HepG2 (cell line): ENCODE data around the gene TPPP2. TPM values are rescaled to one million over a fixed set of nuclear protein-coding genes. Genes with fewer than 3 reads are reported as not detected.

Source experiments
- ATAC-seq: fragments of 200-7000 bp; cut with Tn5 transposase; 3 replicates; pipeline ENCODE4 v1.9.1; 2020; ENCODE audit warnings: mild to moderate bottlenecking, moderate library complexity
- BruUV-seq: library from RNA; stranded (reverse); fragments of 400-500 nt; replicated peaks from 2 replicates; lab custom pipeline; 2021; lab: Mats Ljungman, UMichigan
- CTCF ChIA-PET: fragments of 300-600 bp; formaldehyde crosslinking; extraction: SDS; loops from one replicate; lab custom pipeline; 2021; ENCODE audit warnings: low total read pairs, inconsistent platforms, low intra/inter-chr PET ratio; lab: Yijun Ruan, JAX
- POLR2A ChIA-PET: fragments of 350-600 bp; sonication (Branson Sonifier 250); formaldehyde crosslinking; loops from one replicate; lab custom pipeline; 2020; ENCODE audit warnings: antibody characterized with exemption, inconsistent platforms; lab: Yijun Ruan, JAX
- DNase-seq: peaks from one replicate; pipeline ENCODE4 v3.0.0-alpha.2; 2015; ENCODE audit warnings: low spot score
- FAIRE-seq: peaks from 3 replicates; lab custom pipeline; 2011; peaks lifted over from hg19 to GRCh38; lab: Jason Lieb, UNC
- H2AFZ ChIP-seq: one replicate; pipeline ENCODE4 v1.6.1; 2011; ENCODE audit warnings: low read length, inconsistent platforms
- H3K27ac ChIP-seq: fragments of 300-600 bp; 3 replicates; pipeline ENCODE4 v1.8.0; 2011; ENCODE audit warnings: mixed run types, mild to moderate bottlenecking, mixed read lengths, low read length, inconsistent platforms; ENCODE audit not compliant: insufficient read depth; ENCODE audit errors: extremely low read length
- H3K27me3 ChIP-seq, 2 experiments: fragments of 200-600 bp in 1 of 2; 2 replicates in 1 of 2; 3 replicates in 1 of 2; pipeline versions ENCODE4 v1.6.0 to v1.8.0; 2011; ENCODE audit warnings: low read length in 2 of 2, mild to moderate bottlenecking in 2 of 2, moderate library complexity in 2 of 2, inconsistent platforms in 1 of 2; ENCODE audit not compliant: insufficient read depth in 2 of 2, control insufficient read depth in 1 of 2
- H3K36me3 ChIP-seq, 2 experiments: fragments of 200-600 bp in 1 of 2; replicated peaks in 1 of 2; 2 replicates in 1 of 2; 3 replicates in 1 of 2; pipeline versions ENCODE4 v1.5.1 to v1.8.0; 2011; ENCODE audit warnings: low read length in 2 of 2, inconsistent platforms in 1 of 2; ENCODE audit not compliant: insufficient read depth in 2 of 2, control insufficient read depth in 1 of 2
- H3K4me1 ChIP-seq: 2 replicates; pipeline ENCODE4 v1.5.1; 2012; ENCODE audit warnings: low read length, inconsistent platforms; ENCODE audit not compliant: insufficient read depth
- H3K4me2 ChIP-seq: 2 replicates; pipeline ENCODE4 v1.6.0; 2011; ENCODE audit warnings: low read depth, low read length, inconsistent platforms
- H3K4me3 ChIP-seq, 3 experiments: fragments of 200-600 bp in 1 of 3; sonication (generic), shearing (Covaris generic) in 1 of 3; replicated peaks in 1 of 3; 2 replicates each; pipeline ENCODE4 v1.5.1; 2011 to 2016; ENCODE audit warnings: low read length in 3 of 3, inconsistent platforms in 2 of 3, low read depth in 2 of 3, mild to moderate bottlenecking in 2 of 3, control low read depth in 1 of 3, mixed read lengths in 1 of 3; ENCODE audit not compliant: insufficient read depth in 1 of 3
- H3K79me2 ChIP-seq: one replicate; pipeline ENCODE4 v1.6.1; 2011; ENCODE audit warnings: low read length, inconsistent platforms; ENCODE audit not compliant: insufficient read depth
- H3K9ac ChIP-seq: 2 replicates; pipeline ENCODE4 v1.6.0; 2011; ENCODE audit warnings: mild to moderate bottlenecking, low read depth, low read length, inconsistent platforms; ENCODE audit not compliant: insufficient read depth
- H3K9me3 ChIP-seq: 2 replicates; pipeline ENCODE4 v1.5.1; 2012; ENCODE audit warnings: mild to moderate bottlenecking, low read length
- H4K20me1 ChIP-seq: 2 replicates; pipeline ENCODE4 v1.6.0; 2011; ENCODE audit warnings: inconsistent platforms, mild to moderate bottlenecking, low read length, moderate library complexity; ENCODE audit not compliant: insufficient read depth
- ARID2 ChIP-seq: sonication (generic); formaldehyde crosslinking; IDR thresholded peaks from 2 replicates; pipeline ENCODE4 v1.8.1; 2022; ENCODE audit warnings: mild to moderate bottlenecking, missing genetic modification reagents, borderline replicate concordance
- ATAD3A ChIP-seq: sonication (generic); formaldehyde crosslinking; IDR thresholded peaks from 2 replicates; pipeline ENCODE4 v1.4.0; 2020; ENCODE audit warnings: missing genetic modification reagents
- FOXO1 ChIP-seq: sonication (generic); formaldehyde crosslinking; IDR thresholded peaks from 2 replicates; pipeline ENCODE4 v1.4.0; 2020; ENCODE audit warnings: missing genetic modification reagents
- MXD4 ChIP-seq: IDR thresholded peaks from 2 replicates; pipeline ENCODE4 v1.6.1; 2016; ENCODE audit warnings: mild to moderate bottlenecking, missing biosample characterization, missing genetic modification reagents
- ZBTB38 ChIP-seq: sonication (generic); formaldehyde crosslinking; IDR thresholded peaks from 2 replicates; pipeline ENCODE4 v1.5.1; 2020; ENCODE audit warnings: mild to moderate bottlenecking, missing genetic modification reagents
- ZBTB7A ChIP-seq: sonication (generic); formaldehyde crosslinking; IDR thresholded peaks from 2 replicates; pipeline ENCODE4 v1.8.0; 2022; ENCODE audit warnings: mild to moderate bottlenecking, missing genetic modification reagents
- ZNF564 ChIP-seq: sonication (generic); formaldehyde crosslinking; IDR thresholded peaks from 2 replicates; pipeline ENCODE4 v1.8.1; 2023; ENCODE audit warnings: mild to moderate bottlenecking, missing genetic modification reagents
- ZNF746 ChIP-seq: sonication (generic); formaldehyde crosslinking; IDR thresholded peaks from 2 replicates; pipeline ENCODE4 v1.8.0; 2022; ENCODE audit warnings: mild to moderate bottlenecking, missing genetic modification reagents
- ZNF75D ChIP-seq: sonication (generic); formaldehyde crosslinking; IDR thresholded peaks from 2 replicates; pipeline ENCODE4 v1.8.1; 2023; ENCODE audit warnings: missing genetic modification reagents, mild to moderate bottlenecking, borderline replicate concordance
- ZNF775 ChIP-seq: sonication (generic); formaldehyde crosslinking; IDR thresholded peaks from 2 replicates; pipeline ENCODE4 v1.4.0; 2020; ENCODE audit warnings: missing genetic modification reagents, mild to moderate bottlenecking, moderate library complexity, borderline replicate concordance
- WGBS: methylation state at CpG from one replicate; pipeline ENCODE4 v1.1.6; 2017; ENCODE audit warnings: low lambda C conversion rate; 5-methylcytosine and 5-hydroxymethylcytosine counted together
- in situ Hi-C: cut with HindIII; loops from 2 replicates; pipeline ENCODE4 v1.10.0; 2017; ENCODE audit warnings: low pct_unique_long_range_greater_than_20kb; ENCODE audit not compliant: extremely low pct_ligation_motif_present
- intact Hi-C: fragments of 100-400 bp; cut with micrococcal nuclease; formaldehyde crosslinking; loops from one replicate; pipeline ENCODE4 v1.10.0; 2022; ENCODE audit not compliant: unreplicated experiment
- polyA plus RNA-seq, 8 experiments: library from polyadenylated mRNA; depleted of rRNA in 3 of 8; stranded (reverse) in 7 of 8; unstranded in 1 of 8; fragments of >200 nt; fragmentation: Illumina TruSeq in 4 of 8; extraction: Trizol in 4 of 8; gene quantifications; 2 replicates each; pipeline versions ENCODE4 v1.2.1 to v1.2.3, GENCODE V29; 2011 to 2016; ENCODE audit warnings: low read depth in 4 of 8, missing spikeins in 1 of 8, mixed read lengths in 1 of 8; ENCODE audit not compliant: insufficient read depth in 1 of 8
- total RNA-seq, 5 experiments: library from RNA; depleted of rRNA; stranded (reverse); fragments of >200 nt; fragmentation: Illumina TruSeq; extraction: Trizol; gene quantifications; 2 replicates each; pipeline ENCODE4 v1.2.3, GENCODE V29; 2016; ENCODE audit warnings: low read depth in 1 of 5
- TF ChIP-seq, protein P1 (sequence below): sonication (generic); formaldehyde crosslinking; IDR thresholded peaks from 2 replicates; pipeline ENCODE4 v1.4.0; 2020; ENCODE audit warnings: mild to moderate bottlenecking, missing genetic modification reagents, borderline replicate concordance
- TF ChIP-seq, protein P2 (sequence below): sonication (generic); formaldehyde crosslinking; IDR thresholded peaks from 2 replicates; pipeline ENCODE4 v1.9.0; 2021; ENCODE audit warnings: missing genetic modification reagents, borderline replicate concordance

Gene TPPP2
- total and polyA plus RNA-seq, 2 of the 13 experiments (the other 11 are each of a cell fraction or from before 2014, with no cell fraction given) = 0.58 to 4.2 TPM

DNA sequence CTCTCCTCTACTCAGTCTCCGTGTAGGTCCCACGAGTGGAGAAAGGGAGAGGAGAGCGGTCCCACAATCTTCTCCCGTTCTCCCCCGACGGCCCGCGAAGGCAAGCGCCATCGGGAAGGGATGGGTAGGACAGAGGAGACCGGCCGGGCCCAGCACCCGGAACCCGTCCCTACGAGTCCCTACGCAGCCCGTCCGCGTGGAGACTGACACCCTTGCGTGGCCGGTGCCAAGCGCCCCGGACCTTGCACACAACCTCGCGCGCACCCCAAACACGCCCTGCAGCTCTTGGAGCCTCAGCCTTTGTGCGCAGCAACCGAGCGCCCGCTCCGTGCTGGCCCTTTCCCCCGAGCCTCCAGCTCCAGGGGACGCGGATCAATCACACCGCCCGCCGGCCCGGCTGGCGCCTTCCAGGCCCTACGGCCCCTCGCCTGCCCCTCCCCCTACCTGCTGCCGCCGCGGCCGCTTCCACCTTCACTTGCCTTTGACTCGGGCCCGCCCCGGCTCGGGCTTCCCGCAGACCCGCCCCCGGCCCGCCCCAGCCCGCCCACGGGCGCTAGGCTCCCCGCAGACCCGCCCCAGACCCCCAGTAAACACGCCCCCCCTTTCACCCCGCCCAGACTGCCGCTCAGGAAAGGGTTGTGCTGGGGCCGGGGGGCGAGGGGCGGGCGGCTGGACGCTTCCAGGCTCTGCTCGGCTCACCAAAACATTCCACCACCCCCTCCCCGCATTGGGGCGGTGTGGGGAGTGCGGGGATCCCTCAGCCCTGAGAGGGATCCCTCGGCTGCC is 5.2 kb upstream of the TPPP2 start, which contains the start of gene NDRG2 (continued):
- peak; percentile 79; the same call in 1 of the 2 replicates for TF ChIP-seq ZNF564 (CRISPR knock-in tag)
- TF ChIP-seq FOXO1 = peak; percentile 60; the same call in 1 of the 2 replicates
- TF ChIP-seq ATAD3A = no peak
- peak; percentile 73; the same call in 1 of the 2 replicates for TF ChIP-seq ARID2 (CRISPR knock-in tag)

DNA sequence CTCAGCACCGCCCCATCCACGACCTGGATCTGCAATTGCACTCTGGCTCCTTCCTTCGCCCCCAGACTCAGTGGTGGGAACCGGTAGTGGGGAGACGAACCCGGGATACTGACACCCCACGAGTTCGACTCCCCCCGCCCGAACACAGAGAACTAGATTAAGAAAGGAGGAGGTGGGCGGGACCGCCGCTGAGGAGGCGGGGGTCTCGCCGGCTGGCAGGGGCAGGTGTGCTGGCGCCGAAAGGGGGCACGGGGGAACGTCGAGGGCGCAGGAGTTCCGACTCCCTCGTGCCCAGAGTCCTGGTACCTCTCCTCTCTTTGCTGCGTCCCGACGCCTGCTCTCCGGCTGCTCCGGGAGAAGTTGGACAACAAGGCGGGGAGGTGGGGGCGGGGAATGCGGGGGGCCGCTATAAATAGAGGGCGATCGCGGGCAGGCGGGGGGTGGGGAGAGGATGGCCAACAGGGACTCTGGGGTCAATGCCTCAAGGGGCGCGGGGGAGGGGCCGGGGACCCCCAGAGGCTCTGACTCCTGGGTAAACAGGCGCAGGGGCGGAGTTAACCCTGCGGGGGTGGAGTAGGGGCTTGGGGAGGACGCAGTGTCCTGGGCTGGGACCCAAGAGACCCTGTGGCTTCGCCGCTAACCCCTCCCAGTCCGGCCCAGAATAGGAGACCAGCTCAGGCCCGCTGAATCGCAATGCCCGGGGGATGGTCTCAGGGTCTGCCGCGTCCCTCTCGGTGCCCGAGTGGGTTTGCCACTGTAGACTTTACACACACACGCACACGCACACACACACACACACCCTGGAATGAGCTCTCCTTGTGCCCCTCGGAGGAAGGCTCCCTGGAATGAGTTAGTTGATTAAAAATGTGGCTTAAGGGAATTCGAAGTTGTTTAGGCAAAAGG is 4.4 kb upstream of the TPPP2 start:
- Histone ChIP-seq H3K27ac (peak overlapping the region; percentile 37), H3K9ac (peak overlapping the region; percentile 96; the same call in 1 of the 2 replicates), H3K9me3 (no peaks in the 10 kb centered on the region), H4K20me1 (no peaks in the 10 kb centered on the region), H3K4me3 (peak overlapping the region; percentile 65 to 96 (median 66); a peak in 4 of 6 replicates), H2AFZ (no peak overlapping the region), H3K36me3 (peaks cover 11 to 17% of the 10 kb centered on the region in 2 experiments), H3K4me1 (peaks cover 50% of the 10 kb centered on the region), H3K27me3 (no peaks in the 10 kb centered on the region; a peak in 2 of 5 replicates), H3K79me2 (peaks cover 13% of the 10 kb centered on the region), H3K4me2 (peak overlapping the region; percentile 60)
- no peak for DNase-seq
- ChIA-PET CTCF (interaction anchor here (0.8 kb wide), 1 partner anchor 11 kb away, joined by 3 read pairs; no protein-coding TSS in a partner anchor), POLR2A (interaction anchor here (1.0 to 3.0 kb wide), 17 partner anchors 7 to 79 kb away, joined by 3 to 26 read pairs (median 5); partner anchors contain the start of gene ARHGEF40)
- in situ Hi-C loops = no loop called here
- intact Hi-C loops = loop anchor here (1.0 kb wide), 1 partner anchor 29 kb away; no protein-coding TSS in a partner anchor
- FAIRE-seq = no peak
- 71% methylated on average over 49 of the region's 58 CpGs for WGBS
- BruUV-seq = no TSS peak
- ATAC-seq = no peak
- 0 out of 2 replicates have a peak, but pooled peaks have one; percentile 8 for TF ChIP-seq ZBTB7A
- TF ChIP-seq, protein P1, sequence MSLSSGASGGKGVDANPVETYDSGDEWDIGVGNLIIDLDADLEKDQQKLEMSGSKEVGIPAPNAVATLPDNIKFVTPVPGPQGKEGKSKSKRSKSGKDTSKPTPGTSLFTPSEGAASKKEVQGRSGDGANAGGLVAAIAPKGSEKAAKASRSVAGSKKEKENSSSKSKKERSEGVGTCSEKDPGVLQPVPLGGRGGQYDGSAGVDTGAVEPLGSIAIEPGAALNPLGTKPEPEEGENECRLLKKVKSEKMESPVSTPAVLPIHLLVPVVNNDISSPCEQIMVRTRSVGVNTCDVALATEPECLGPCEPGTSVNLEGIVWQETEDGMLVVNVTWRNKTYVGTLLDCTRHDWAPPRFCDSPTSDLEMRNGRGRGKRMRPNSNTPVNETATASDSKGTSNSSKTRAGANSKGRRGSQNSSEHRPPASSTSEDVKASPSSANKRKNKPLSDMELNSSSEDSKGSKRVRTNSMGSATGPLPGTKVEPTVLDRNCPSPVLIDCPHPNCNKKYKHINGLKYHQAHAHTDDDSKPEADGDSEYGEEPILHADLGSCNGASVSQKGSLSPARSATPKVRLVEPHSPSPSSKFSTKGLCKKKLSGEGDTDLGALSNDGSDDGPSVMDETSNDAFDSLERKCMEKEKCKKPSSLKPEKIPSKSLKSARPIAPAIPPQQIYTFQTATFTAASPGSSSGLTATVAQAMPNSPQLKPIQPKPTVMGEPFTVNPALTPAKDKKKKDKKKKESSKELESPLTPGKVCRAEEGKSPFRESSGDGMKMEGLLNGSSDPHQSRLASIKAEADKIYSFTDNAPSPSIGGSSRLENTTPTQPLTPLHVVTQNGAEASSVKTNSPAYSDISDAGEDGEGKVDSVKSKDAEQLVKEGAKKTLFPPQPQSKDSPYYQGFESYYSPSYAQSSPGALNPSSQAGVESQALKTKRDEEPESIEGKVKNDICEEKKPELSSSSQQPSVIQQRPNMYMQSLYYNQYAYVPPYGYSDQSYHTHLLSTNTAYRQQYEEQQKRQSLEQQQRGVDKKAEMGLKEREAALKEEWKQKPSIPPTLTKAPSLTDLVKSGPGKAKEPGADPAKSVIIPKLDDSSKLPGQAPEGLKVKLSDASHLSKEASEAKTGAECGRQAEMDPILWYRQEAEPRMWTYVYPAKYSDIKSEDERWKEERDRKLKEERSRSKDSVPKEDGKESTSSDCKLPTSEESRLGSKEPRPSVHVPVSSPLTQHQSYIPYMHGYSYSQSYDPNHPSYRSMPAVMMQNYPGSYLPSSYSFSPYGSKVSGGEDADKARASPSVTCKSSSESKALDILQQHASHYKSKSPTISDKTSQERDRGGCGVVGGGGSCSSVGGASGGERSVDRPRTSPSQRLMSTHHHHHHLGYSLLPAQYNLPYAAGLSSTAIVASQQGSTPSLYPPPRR (CRISPR knock-in tag) = 0 out of 2 replicates have a peak, but pooled peaks have one; percentile 2
- TF ChIP-seq MXD4 (CRISPR knock-in tag) = no peak
- no peak for TF ChIP-seq ZNF775 (CRISPR knock-in tag)
- TF ChIP-seq ZNF746 (CRISPR knock-in tag) = 0 out of 2 replicates have a peak, but pooled peaks have one; percentile 2
- no peak for TF ChIP-seq ZNF75D (CRISPR knock-in tag)
- TF ChIP-seq ZBTB38 (CRISPR knock-in tag) = 0 out of 2 replicates have a peak, but pooled peaks have one; percentile 2
- TF ChIP-seq, protein P2, sequence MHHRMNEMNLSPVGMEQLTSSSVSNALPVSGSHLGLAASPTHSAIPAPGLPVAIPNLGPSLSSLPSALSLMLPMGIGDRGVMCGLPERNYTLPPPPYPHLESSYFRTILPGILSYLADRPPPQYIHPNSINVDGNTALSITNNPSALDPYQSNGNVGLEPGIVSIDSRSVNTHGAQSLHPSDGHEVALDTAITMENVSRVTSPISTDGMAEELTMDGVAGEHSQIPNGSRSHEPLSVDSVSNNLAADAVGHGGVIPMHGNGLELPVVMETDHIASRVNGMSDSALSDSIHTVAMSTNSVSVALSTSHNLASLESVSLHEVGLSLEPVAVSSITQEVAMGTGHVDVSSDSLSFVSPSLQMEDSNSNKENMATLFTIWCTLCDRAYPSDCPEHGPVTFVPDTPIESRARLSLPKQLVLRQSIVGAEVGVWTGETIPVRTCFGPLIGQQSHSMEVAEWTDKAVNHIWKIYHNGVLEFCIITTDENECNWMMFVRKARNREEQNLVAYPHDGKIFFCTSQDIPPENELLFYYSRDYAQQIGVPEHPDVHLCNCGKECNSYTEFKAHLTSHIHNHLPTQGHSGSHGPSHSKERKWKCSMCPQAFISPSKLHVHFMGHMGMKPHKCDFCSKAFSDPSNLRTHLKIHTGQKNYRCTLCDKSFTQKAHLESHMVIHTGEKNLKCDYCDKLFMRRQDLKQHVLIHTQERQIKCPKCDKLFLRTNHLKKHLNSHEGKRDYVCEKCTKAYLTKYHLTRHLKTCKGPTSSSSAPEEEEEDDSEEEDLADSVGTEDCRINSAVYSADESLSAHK (CRISPR knock-in tag) = no peak
